T-helper 2 cell treated with Interferon-gamma antibody and Interleukin-4, amounts not matched to agents 5 μg/mL and 100 μg/mL, for 36 hours (primary cell): ENCODE results near the gene CRYBB2.
"Not testable (repeated sequence)": the region's sequence is repeated elsewhere in the genome, so short reads cannot be mapped to it uniquely, and the experiment has no call there.

Experiments
- DNase-seq: peaks from one replicate; pipeline ENCODE4 v3.0.0; 2021; ENCODE audit warnings: low spot score
- H3K27ac Mint-ChIP-seq: one replicate; pipeline ENCODE4 v1.8.0; 2021; ENCODE audit warnings: mild to moderate bottlenecking, mixed read lengths
- H3K27me3 Mint-ChIP-seq: one replicate; pipeline ENCODE4 v1.8.0; 2021; ENCODE audit warnings: low read depth, mixed read lengths
- H3K36me3 Mint-ChIP-seq: one replicate; pipeline ENCODE4 v1.8.0; 2021; ENCODE audit warnings: low read depth, mixed read lengths
- H3K4me1 Mint-ChIP-seq: one replicate; pipeline ENCODE4 v1.8.0; 2021; ENCODE audit warnings: low read depth, mixed read lengths
- H3K4me3 Mint-ChIP-seq: one replicate; pipeline ENCODE4 v1.8.0; 2022; ENCODE audit warnings: mild to moderate bottlenecking, moderate library complexity, mixed read lengths
- H3K9me3 Mint-ChIP-seq: one replicate; pipeline ENCODE4 v1.8.0; 2021; ENCODE audit warnings: mixed read lengths

The CRYBB2 gene

GRCh38 chr22:25219211-25219689 lies at the start of gene CRYBB2:
Gene CRYBB2 (plus strand): TSS chr22:25219639. CDS start chr22:25221430, 1,791 bp downstream.
- Mint-ChIP-seq H3K36me3 (no peaks in the 10 kb centered on the region), H3K4me1 (no peaks in the 10 kb centered on the region), H3K27me3 (peaks cover 7% of the 10 kb centered on the region), H3K27ac (no peak within 1 kb of the TSS), H3K9me3 (no peaks in the 10 kb centered on the region), H3K4me3 (no peak within 1 kb of the TSS)
- DNase-seq = no peak

- no peaks in the 10 kb centered on the region for H3K4me1 Mint-ChIP-seq
- H3K36me3 Mint-ChIP-seq = peaks cover 3% of the 10 kb centered on the region
- H3K9me3 Mint-ChIP-seq = no peaks in the 10 kb centered on the region
- no peaks in the 10 kb centered on the region for H3K27me3 Mint-ChIP-seq
- no peak overlapping the region for H3K27ac Mint-ChIP-seq
- DNase-seq = no peak
- H3K4me3 Mint-ChIP-seq = no peak overlapping the region
These were observed 48.9 kb upstream of the CRYBB2 start for GRCh38 chr22:25170426-25170980.

- Mint-ChIP-seq H3K27me3 (no peaks in the 10 kb centered on the region), H3K27ac (no peak overlapping the region), H3K4me3 (no peak overlapping the region), H3K36me3 (peaks cover 7% of the 10 kb centered on the region), H3K9me3 (no peaks in the 10 kb centered on the region), H3K4me1 (no peaks in the 10 kb centered on the region)
- DNase-seq = peak; percentile 6
These were observed 47.3 kb upstream of the CRYBB2 start for GRCh38 chr22:25172153-25172552.

- peaks cover 18% of the 10 kb centered on the region for H3K36me3 Mint-ChIP-seq
These were observed 45.1 kb upstream of the CRYBB2 start for GRCh38 chr22:25174156-25174887.

DNA sequence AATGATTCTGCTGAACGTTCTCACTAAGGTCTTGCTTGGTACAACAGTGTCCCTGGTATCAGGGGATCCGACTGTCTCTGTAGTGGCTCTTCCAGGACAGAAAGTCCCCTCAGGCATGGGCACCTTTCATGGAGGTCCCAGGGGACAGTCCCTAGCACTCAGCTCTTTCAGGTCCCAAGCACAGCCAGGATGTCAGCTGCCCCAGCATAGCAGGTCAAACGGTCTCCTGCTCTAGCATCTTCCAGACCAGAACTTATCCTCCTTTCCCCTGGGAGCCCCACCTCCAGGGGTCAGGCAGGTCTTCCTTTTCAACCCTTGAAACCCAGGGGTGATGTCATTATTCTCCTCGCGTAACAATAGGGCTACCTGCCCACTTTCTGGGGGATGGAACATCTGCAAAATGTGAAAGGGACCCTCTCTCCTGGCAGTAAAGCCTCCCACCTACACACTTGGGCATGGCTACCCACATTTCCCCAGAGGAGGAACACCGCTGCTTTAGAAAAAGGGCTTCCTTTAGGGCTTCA lies 44.5 kb upstream of the CRYBB2 start:
- DNase-seq = no peak
- Mint-ChIP-seq H3K36me3 (peaks cover 24% of the 10 kb centered on the region), H3K9me3 (peaks cover 7% of the 10 kb centered on the region), H3K4me1 (no peaks in the 10 kb centered on the region), H3K4me3 (no peak overlapping the region), H3K27ac (no peak overlapping the region), H3K27me3 (no peaks in the 10 kb centered on the region)

More at GRCh38 chr22:25174156-25174887, 45.1 kb upstream of the CRYBB2 start:
- Mint-ChIP-seq H3K27me3 (no peaks in the 10 kb centered on the region), H3K9me3 (peaks cover under 1% of the 10 kb centered on the region), H3K4me3 (no peak overlapping the region), H3K27ac (no peak overlapping the region), H3K4me1 (no peaks in the 10 kb centered on the region)
- DNase-seq = no peak

DNA sequence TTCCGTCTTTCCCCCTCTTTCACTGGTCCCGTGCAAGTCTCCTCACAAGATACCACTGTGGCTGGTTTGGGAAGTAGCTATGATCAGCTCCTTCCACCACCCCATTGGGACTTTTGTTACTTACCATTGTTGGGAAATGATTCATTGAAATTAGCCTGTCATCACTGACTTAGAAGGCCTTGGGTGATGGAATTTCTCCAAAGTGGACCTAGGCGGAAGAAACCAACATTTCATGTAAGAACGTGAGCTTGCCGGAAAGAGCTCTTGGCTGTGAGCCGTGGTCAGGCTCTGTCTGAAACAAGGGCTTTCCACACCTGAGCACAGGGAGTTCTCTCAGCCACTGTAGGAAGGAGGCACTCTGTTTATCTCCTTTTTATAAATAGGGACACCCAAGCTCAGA lies 43.3 kb upstream of the CRYBB2 start:
- H3K9me3 Mint-ChIP-seq = peaks cover 8% of the 10 kb centered on the region
- H3K36me3 Mint-ChIP-seq = peaks cover 26% of the 10 kb centered on the region
- H3K27me3 Mint-ChIP-seq = no peaks in the 10 kb centered on the region
- H3K4me3 Mint-ChIP-seq = no peak overlapping the region
- H3K4me1 Mint-ChIP-seq = no peaks in the 10 kb centered on the region
- DNase-seq = no peak
- no peak overlapping the region for H3K27ac Mint-ChIP-seq

- Mint-ChIP-seq H3K4me1 (no peaks in the 10 kb centered on the region), H3K27ac (no peak overlapping the region), H3K4me3 (no peak overlapping the region), H3K36me3 (peaks cover 26% of the 10 kb centered on the region), H3K9me3 (peaks cover 8% of the 10 kb centered on the region), H3K27me3 (no peaks in the 10 kb centered on the region)
- DNase-seq = no peak
These were observed 42.6 kb upstream of the CRYBB2 start for GRCh38 chr22:25176799-25177198.

DNA sequence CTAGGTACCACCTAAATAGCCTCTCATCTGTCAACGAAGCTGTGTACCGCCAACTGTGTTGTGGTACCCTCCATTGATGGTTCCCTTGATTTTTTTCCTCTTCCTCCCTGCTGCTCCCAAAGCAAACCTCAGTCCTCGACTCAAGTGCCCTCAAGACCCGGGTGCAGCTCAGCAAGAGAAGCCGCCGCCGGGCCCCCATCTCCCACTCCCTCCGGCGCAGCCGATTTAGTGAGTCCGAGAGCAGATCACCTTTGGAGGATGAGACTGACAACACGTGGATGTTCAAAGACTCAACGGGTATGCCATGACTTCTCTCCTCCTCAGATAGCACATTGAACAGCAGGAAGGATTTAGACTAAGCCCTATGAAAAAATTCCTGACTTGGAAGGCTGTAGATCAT lies 42.2 kb upstream of the CRYBB2 start:
- Mint-ChIP-seq H3K9me3 (peaks cover 8% of the 10 kb centered on the region), H3K4me3 (no peak overlapping the region)

DNA sequence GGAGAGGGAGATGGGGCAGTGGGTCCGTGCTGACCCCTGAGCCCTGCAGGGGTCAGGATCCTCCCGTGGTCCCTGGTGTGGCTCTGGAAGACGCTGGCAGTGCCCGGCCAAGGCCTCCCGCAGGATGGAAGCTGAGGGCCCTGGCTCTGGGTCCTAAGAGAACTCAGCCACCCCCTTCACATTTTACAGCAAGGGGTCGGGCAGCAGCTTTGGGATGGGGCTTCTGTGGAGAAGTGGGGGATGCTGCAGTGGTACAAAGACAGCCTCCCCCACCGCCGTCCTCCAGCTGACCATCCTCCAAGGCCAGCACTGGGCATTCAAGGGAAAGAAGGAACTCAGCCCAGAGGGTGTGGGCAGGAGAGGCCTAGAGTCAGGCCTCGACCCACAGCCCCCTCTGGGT lies 41.5 kb upstream of the CRYBB2 start:
- H3K4me3 Mint-ChIP-seq = no peak overlapping the region
- no peaks in the 10 kb centered on the region for H3K4me1 Mint-ChIP-seq
- peaks cover 8% of the 10 kb centered on the region for H3K9me3 Mint-ChIP-seq
- no peaks in the 10 kb centered on the region for H3K27me3 Mint-ChIP-seq
- H3K27ac Mint-ChIP-seq = no peak overlapping the region
- no peak for DNase-seq
- H3K36me3 Mint-ChIP-seq = peaks cover 29% of the 10 kb centered on the region

More for the DNA sequence above, 42.2 kb upstream of the CRYBB2 start:
- no peak for DNase-seq
- Mint-ChIP-seq H3K27me3 (no peaks in the 10 kb centered on the region), H3K27ac (no peak overlapping the region), H3K36me3 (peaks cover 28% of the 10 kb centered on the region), H3K4me1 (no peaks in the 10 kb centered on the region)

DNA sequence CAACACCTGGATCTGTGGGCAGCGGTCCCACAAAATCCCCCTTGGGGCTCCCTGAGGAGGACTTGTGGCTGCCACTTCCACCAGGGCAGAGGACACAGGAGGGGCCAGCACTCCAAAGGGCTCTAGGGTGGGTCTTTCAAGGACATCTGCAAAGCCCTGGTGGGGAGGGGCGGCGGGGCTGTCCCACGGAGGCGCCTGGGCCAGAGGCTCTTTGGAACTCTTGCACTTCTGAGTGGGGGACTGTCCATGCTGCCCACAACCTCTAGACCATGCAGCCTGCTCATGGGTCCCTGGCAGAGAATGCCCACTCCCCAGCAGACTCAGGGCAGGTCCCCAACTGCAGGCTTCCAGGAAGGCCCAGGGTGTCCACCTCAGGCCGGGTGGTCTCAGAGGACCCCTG lies 41.1 kb upstream of the CRYBB2 start:
- not testable (repeated sequence) for H3K9me3 Mint-ChIP-seq, DNase-seq, H3K4me3 Mint-ChIP-seq, H3K27me3 Mint-ChIP-seq, H3K27ac Mint-ChIP-seq, H3K4me1 Mint-ChIP-seq
- H3K36me3 Mint-ChIP-seq = peaks cover 29% of the 10 kb centered on the region

DNA sequence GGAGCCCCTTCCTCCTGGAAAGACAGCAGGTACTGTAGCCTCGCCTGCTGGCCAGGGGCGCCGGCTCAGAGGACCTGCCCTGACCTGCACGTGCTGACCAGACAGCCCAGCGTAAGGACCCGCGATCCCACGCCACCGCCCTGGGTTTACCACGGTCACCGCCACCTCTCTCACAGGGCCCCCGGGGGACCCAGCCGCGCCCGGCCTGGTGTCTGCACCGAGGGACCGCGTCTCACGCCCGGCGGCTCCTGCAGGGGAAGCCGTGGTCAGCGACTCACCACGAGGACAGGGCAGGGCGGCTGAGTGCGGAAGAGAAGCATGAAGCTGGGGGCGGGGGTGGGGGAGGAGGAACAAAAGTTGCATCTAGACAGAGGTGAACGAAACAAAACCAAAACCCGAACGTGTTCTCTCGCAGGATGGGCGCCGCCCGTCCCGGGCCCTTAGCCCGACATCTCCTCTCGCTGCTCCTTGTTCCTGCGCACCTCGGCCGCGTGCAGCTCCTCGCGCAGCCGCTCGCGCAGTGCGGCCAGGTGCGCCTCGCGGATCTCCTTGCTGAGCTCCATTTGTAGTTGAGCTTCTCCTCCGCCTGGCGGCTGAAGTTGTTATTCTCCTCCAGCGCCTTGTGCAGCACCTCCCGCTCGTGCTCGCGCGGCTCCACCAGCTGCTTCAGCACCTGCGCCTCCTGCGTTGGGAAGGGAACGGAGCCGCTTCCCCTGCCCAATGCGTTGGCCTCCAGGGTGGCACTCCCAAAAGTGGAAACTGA lies 40.4 kb upstream of the CRYBB2 start:
- peaks cover 29% of the 10 kb centered on the region for H3K36me3 Mint-ChIP-seq
- not testable (repeated sequence) for DNase-seq

GRCh38 chr22:25182131-25183110 lies 37.0 kb upstream of the CRYBB2 start:
- H3K36me3 Mint-ChIP-seq = peaks cover 19% of the 10 kb centered on the region
- H3K4me3 Mint-ChIP-seq = no peak overlapping the region
- H3K4me1 Mint-ChIP-seq = no peaks in the 10 kb centered on the region
- H3K27me3 Mint-ChIP-seq = no peaks in the 10 kb centered on the region
- no peak for DNase-seq
- H3K27ac Mint-ChIP-seq = no peak overlapping the region
- H3K9me3 Mint-ChIP-seq = peaks cover 8% of the 10 kb centered on the region

More for the DNA sequence above, 40.4 kb upstream of the CRYBB2 start:
- not testable (repeated sequence) for H3K9me3 Mint-ChIP-seq, H3K4me1 Mint-ChIP-seq, H3K27me3 Mint-ChIP-seq, H3K27ac Mint-ChIP-seq, H3K4me3 Mint-ChIP-seq

DNA sequence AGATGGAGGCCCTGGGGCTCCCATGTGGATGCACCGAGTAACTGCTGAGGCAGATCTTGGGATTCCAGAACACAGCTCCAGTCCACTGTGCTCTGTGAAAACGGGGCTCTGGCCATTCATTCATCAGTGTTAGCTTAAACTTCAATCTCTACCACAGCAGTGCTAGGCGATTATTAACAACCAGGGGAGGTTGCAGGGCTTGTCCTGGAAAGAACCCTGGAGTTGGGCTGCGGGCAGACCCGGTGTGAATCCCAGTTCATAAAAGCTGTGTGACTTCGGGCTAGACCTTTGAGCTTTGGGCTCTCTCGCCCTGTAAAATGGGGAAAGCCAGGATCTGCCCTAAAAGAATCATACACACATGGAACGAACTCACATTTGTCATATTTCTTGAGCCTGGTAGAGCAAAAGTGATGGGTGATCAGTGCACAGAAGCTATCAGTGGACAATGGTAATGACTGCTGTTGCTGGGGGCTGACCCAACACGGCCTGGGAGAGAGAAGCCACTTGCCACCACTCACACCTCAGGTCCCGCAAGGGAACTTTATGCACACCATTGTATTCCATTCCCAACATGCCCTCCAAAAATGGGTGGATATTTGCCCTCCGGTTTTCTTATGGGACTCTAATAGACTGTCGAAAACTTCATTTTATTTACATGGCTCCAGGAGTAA lies 35.4 kb upstream of the CRYBB2 start:
- Mint-ChIP-seq H3K36me3 (peaks cover 13% of the 10 kb centered on the region), H3K4me1 (no peaks in the 10 kb centered on the region), H3K9me3 (peaks cover 8% of the 10 kb centered on the region), H3K27ac (no peak overlapping the region), H3K27me3 (no peaks in the 10 kb centered on the region), H3K4me3 (no peak overlapping the region)
- DNase-seq = no peak
